Tibial nerve (tissue), 4 donors: ENCODE data around the gene CCDC88C. TPM values are rescaled to one million over a fixed set of nuclear protein-coding genes. Genes with fewer than 3 reads are reported as not detected.

Source experiments
- DNase-seq, 2 donors: peaks; one replicate each; pipeline ENCODE4 v3.0.0-alpha.2; 2019; ENCODE audit warnings: low spot score in 2 of 2
- H3K27ac ChIP-seq, 4 donors: fragments of 200-600 bp; sonication (generic) in 3 of 4; one replicate each; pipeline ENCODE4 v1.5.1; 2017 to 2019; ENCODE audit warnings: mild to moderate bottlenecking in 1 of 4
- H3K27me3 ChIP-seq, 2 donors: fragments of 200-600 bp; sonication (generic) in 1 of 2; one replicate each; pipeline versions ENCODE4 v1.5.1 to v1.6.0; 2017 to 2019
- H3K36me3 ChIP-seq, 3 donors: fragments of 200-600 bp; sonication (generic); one replicate each; pipeline ENCODE4 v1.5.1; 2018 to 2019
- H3K4me1 ChIP-seq, 4 donors: fragments of 200-600 bp; sonication (generic) in 3 of 4; one replicate each; pipeline ENCODE4 v1.5.1; 2017 to 2019
- H3K4me3 ChIP-seq, 4 donors: fragments of 200-600 bp; sonication (generic) in 3 of 4; one replicate each; pipeline ENCODE4 v1.5.1; 2017 to 2019; ENCODE audit warnings: mild to moderate bottlenecking in 1 of 4, moderate library complexity in 1 of 4
- H3K9me3 ChIP-seq, 4 donors: fragments of 200-600 bp; sonication (generic) in 3 of 4; one replicate each; pipeline ENCODE4 v1.5.1; 2017 to 2019
- EP300 ChIP-seq, 2 donors: sonication (generic); formaldehyde crosslinking; IDR thresholded peaks; one replicate each; pipeline ENCODE4 v1.6.1; 2017; ENCODE audit warnings: antibody characterized with exemption in 2 of 2, mild to moderate bottlenecking in 1 of 2
- POLR2A ChIP-seq, 2 donors: fragments of 450-650 bp; IDR thresholded peaks; one replicate each; pipeline ENCODE4 v1.6.1; 2017; ENCODE audit warnings: antibody characterized with exemption in 2 of 2, mild to moderate bottlenecking in 2 of 2, moderate library complexity in 2 of 2
- WGBS, 2 donors: methylation state at CpG; one replicate each; pipeline ENCODE4 v1.1.5; 2018; 5-methylcytosine and 5-hydroxymethylcytosine counted together
- total RNA-seq, 4 donors: library from RNA; depleted of rRNA; stranded (reverse); fragments of >200 nt; gene quantifications; one replicate each; pipeline ENCODE4 v1.1.0, GENCODE V29; 2016
- TF ChIP-seq, protein P1 (sequence below), 5 experiments: fragments of 200-600 bp in 3 of 5; fragments of 450-650 bp in 2 of 5; sonication (generic) in 3 of 5; IDR thresholded peaks; one replicate each; pipeline ENCODE4 v1.5.1; 2016 to 2019; ENCODE audit warnings: antibody characterized with exemption in 5 of 5, mild to moderate bottlenecking in 3 of 5, moderate library complexity in 2 of 5

CCDC88C gene
- total RNA-seq, 4 donors from 2014 or later: 3.6 to 12.6 (median 6.8) TPM

DNA sequence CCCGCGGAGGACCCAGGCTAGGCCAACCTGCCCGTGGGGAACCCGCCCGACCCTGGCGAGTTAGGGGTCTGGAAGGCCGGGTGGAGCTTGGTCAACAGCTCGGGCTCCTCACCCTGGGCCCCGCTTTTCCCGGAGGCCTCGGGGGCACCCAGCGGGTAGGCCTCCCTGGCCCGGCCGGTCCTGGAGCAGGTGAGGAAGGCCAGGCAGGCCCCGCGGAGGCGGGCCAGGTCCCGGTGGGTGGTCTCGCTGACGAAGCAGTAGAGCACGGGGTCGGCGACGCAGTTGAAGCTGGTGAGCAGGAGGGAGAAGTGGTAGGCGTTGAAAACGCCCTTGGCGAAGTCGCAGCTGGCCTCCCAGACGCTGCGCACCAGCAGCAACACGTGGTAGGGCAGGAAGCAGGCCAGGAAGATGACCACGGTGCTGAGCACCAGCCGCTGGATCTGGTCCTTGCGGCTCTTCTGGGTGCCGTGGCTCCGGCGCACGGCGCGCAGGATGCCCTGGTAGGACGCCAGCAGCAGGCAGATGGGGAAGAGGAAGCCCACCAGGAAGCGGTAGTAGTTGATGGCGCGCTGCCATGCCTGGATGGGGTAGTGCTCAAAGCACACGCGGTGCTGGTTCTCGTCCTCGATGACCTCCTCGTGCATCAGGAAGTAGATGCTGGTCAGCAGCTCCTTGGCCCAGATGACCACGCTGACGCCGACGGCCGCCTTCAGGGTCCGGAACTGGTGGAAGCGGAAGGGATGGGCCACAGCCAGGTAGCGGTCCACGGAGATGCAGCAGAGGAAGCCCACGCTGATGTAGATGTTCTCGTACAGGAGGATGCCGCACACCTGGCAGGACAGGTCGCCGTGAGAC lies 183.5 kb downstream of the CCDC88C start:
- TF ChIP-seq, protein P1, sequence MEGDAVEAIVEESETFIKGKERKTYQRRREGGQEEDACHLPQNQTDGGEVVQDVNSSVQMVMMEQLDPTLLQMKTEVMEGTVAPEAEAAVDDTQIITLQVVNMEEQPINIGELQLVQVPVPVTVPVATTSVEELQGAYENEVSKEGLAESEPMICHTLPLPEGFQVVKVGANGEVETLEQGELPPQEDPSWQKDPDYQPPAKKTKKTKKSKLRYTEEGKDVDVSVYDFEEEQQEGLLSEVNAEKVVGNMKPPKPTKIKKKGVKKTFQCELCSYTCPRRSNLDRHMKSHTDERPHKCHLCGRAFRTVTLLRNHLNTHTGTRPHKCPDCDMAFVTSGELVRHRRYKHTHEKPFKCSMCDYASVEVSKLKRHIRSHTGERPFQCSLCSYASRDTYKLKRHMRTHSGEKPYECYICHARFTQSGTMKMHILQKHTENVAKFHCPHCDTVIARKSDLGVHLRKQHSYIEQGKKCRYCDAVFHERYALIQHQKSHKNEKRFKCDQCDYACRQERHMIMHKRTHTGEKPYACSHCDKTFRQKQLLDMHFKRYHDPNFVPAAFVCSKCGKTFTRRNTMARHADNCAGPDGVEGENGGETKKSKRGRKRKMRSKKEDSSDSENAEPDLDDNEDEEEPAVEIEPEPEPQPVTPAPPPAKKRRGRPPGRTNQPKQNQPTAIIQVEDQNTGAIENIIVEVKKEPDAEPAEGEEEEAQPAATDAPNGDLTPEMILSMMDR (IDR thresholded peaks at IDR 0.05): no peak
- TF ChIP-seq EP300 (IDR thresholded peaks at IDR 0.05) (no peak), POLR2A (IDR thresholded peaks at IDR 0.05) (no peak)
- H3K4me3 ChIP-seq: no peak overlapping the region
- H3K9me3 ChIP-seq: peaks cover 0 to 47% (median 2%) of the 10 kb centered on the region in 4 donors
- DNase-seq: no peak
- 94 to 95% methylated on average over 51 to 60 of the region's 63 CpGs for WGBS, 2 donors
- H3K4me1 ChIP-seq: peaks cover 0 to 5% (median 0%) of the 10 kb centered on the region in 4 donors
- peaks cover 0 to 21% (median 0%) of the 10 kb centered on the region in 3 donors for H3K36me3 ChIP-seq
- H3K27ac ChIP-seq: no peak overlapping the region
- H3K27me3 ChIP-seq: no peaks in the 10 kb centered on the region

DNA sequence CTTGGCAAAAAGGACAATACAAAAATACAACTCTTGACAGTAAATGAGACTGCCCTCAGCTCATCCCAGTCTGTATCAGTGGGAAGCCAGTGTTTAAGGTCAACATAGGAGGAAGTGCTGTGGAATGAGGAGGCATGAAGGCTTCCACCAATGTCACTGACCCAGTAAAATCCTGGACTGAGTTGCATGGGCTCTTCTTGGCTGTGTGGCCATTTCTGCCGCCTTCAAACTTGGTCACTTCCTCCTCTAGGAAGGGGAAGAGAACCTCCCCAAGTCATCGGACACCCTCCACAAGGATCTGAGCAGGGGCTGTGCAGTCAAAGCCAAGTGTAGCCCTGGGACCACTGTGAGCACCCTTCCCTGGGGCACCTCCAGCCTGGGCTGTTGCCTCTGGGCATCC lies 185.0 kb downstream of the CCDC88C start:
- no peak for DNase-seq
- 68 to 86% methylated on average over 2 of the region's 2 CpGs for WGBS, 2 donors
- Histone ChIP-seq H3K9me3 (peaks cover 0 to 47% (median 2%) of the 10 kb centered on the region in 4 donors), H3K4me1 (peaks cover 0 to 9% (median 0%) of the 10 kb centered on the region in 4 donors), H3K36me3 (peaks cover 0 to 36% (median 0%) of the 10 kb centered on the region in 3 donors), H3K27ac (no peak overlapping the region), H3K27me3 (no peaks in the 10 kb centered on the region), H3K4me3 (no peak overlapping the region)
- TF ChIP-seq, protein P1 (IDR thresholded peaks at IDR 0.05): no peak
- TF ChIP-seq EP300 (IDR thresholded peaks at IDR 0.05): no peak
- TF ChIP-seq POLR2A (IDR thresholded peaks at IDR 0.05): no peak

DNA sequence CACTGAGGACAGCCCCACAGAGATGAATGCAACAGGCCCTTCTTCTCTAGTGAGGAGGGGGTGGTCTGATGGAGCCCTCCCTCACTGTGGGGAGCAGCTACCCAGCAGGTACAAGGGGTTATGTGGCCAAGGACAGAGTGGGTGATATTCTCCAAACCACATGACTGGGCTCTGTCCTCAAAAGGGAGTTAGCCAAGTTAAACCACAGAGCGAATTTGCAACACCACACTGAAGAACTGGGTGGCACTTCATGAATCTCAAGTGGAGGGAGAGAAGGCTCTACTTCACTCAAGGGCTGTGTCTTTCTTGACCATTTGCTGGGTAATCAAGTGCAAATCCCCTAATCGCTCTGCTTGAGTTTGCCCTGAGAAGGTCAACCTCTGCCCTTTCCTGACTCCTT lies 185.6 kb downstream of the CCDC88C start:
- H3K9me3 ChIP-seq: peaks cover 0 to 47% (median 2%) of the 10 kb centered on the region in 4 donors
- no peak overlapping the region for H3K4me3 ChIP-seq
- no peaks in the 10 kb centered on the region for H3K27me3 ChIP-seq
- peaks cover 0 to 9% (median 0%) of the 10 kb centered on the region in 4 donors for H3K4me1 ChIP-seq
- H3K36me3 ChIP-seq: peaks cover 0 to 42% (median 0%) of the 10 kb centered on the region in 3 donors
- no peak for DNase-seq
- TF ChIP-seq POLR2A (IDR thresholded peaks at IDR 0.05): no peak
- no peak for TF ChIP-seq EP300 (IDR thresholded peaks at IDR 0.05)
- TF ChIP-seq, protein P1 (IDR thresholded peaks at IDR 0.05): no peak
- WGBS, 2 donors: 91 to 96% methylated on average over 2 of the region's 2 CpGs
- peak overlapping the region in 1 of 4 donors; percentile 40 for H3K27ac ChIP-seq

DNA sequence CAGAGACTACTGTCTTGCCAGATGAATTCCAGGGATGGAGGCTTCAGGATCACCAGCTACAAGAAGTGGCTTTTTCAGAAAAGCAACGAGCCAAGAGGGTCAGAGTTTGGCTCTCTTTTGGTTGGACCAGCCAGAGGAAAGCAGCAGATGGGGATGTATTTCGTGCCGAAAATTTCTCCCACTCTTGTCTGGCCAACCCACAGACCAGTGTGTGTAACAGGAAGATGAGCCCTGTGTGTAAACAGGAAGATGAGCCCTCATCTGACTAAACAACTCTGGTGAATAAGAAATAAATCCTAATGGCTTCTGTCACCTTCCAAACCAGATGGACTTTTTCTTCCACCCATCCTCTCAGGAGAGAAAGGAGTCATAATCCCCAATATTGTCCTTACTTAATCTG lies 186.2 kb downstream of the CCDC88C start:
- 81 to 88% methylated on average over 3 of the region's 3 CpGs for WGBS, 2 donors
- no peak for TF ChIP-seq EP300 (IDR thresholded peaks at IDR 0.05)
- TF ChIP-seq POLR2A (IDR thresholded peaks at IDR 0.05): no peak
- TF ChIP-seq, protein P1 (IDR thresholded peaks at IDR 0.05): no peak
- no peaks in the 10 kb centered on the region for H3K27me3 ChIP-seq
- H3K9me3 ChIP-seq: peaks cover 0 to 47% (median 2%) of the 10 kb centered on the region in 4 donors
- no peak overlapping the region for H3K27ac ChIP-seq
- no peak overlapping the region for H3K4me3 ChIP-seq
- no peak for DNase-seq
- peaks cover 0 to 9% (median 0%) of the 10 kb centered on the region in 4 donors for H3K4me1 ChIP-seq
- H3K36me3 ChIP-seq: peaks cover 0 to 48% (median 0%) of the 10 kb centered on the region in 3 donors
